Stimulated activated CD4-positive, alpha-beta T cell treated with anti-CD3 and anti-CD28 coated beads, Interleukin-1b, Interleukin-23, amount 100 ng/mL, for 24 hours (primary cell): ENCODE measurements around the gene SFT2D3.

ENCODE experiments used
- DNase-seq, 4 experiments: peaks; one replicate each; pipeline ENCODE4 v3.0.0-alpha.2; 2020; ENCODE audit warnings: low read depth in 4 of 4, low spot score in 1 of 4

The SFT2D3 gene, protein sequence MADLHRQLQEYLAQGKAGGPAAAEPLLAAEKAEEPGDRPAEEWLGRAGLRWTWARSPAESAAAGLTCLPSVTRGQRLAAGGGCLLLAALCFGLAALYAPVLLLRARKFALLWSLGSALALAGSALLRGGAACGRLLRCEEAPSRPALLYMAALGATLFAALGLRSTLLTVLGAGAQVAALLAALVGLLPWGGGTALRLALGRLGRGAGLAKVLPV

DNA sequence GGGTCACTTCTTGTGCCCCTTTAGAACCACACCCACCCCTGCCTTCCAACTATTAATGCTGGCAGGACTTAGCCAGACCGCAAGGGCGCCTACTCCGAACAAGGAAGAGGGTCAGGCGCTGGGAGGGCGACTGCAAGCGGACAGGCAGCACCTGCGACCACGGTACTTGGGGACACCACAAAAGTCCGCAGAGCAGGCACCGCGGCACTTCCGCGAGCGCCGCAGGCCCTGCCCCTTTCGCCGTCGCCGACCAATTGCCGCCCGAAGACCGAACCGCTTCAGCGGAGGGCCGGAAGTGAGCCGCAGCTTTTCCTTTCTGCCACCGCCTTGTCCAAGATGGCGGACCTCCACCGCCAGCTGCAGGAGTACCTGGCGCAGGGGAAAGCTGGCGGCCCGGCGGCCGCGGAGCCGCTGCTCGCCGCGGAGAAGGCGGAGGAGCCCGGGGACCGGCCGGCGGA is at the start of gene SFT2D3:
Gene SFT2D3, plus strand, starts transcription at position 305 of the 458 bp plus-strand sequence. Its CDS starts 32 bp downstream, at position 337.
- peak; percentile 74 to 85 (median 79) for DNase-seq

DNA sequence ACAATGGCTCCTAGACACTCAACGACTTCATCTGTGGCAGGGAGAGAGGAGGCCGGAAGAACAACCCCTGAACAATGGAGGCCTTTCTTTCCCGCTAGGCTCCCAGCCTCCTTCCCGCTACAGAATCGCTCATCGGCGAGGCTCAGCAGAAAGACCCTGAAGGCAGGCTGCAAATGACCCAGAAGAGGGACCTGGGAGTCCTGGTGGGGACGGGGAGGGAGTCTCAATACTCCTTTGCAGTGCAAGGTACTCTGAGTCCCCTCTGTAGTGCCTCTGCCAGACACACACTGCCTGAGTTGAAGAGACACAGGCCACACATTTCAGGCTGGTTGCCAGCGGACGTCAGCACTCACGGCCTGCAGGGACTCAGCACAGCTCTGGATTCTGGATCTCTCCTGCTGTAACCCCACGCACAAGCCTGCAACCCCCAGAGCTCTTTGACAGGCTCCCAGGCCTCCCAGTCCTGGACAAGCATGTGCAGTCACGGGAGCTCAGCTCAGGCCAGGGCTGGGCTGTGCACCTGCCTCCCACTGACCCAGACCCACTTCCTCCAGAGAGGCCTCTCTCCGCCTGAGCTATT is 49.2 kb upstream of the SFT2D3 start:
- DNase-seq, result no peak

DNA sequence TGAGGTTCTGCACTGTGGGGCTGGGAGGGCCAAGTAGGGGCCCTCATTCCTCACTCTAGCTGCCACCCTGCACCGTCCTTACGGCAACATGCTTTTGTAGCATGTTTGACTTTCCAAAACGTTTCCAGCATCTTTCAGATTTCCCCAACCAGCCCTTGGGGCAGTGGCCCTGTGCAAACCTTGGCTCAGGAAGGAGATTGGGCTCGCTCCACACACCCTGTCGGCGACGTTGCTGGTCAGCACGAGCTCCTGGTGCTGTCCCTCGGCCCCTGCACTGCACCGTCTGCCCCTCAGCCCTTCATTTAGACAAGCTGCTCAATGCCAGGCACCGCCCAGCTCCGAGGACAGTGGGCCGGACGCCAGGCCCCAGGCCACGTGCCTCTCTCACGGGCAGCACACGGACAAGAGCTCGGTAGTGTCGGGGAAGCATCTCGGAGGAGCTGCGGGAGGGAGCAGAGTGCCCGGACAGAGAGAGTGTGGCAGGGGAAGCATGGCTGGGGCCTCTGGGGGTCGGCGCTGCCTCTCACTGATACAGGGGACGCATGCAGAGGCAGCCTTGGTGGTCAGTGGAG is 48.4 kb upstream of the SFT2D3 start:
- DNase-seq, result no peak

DNA sequence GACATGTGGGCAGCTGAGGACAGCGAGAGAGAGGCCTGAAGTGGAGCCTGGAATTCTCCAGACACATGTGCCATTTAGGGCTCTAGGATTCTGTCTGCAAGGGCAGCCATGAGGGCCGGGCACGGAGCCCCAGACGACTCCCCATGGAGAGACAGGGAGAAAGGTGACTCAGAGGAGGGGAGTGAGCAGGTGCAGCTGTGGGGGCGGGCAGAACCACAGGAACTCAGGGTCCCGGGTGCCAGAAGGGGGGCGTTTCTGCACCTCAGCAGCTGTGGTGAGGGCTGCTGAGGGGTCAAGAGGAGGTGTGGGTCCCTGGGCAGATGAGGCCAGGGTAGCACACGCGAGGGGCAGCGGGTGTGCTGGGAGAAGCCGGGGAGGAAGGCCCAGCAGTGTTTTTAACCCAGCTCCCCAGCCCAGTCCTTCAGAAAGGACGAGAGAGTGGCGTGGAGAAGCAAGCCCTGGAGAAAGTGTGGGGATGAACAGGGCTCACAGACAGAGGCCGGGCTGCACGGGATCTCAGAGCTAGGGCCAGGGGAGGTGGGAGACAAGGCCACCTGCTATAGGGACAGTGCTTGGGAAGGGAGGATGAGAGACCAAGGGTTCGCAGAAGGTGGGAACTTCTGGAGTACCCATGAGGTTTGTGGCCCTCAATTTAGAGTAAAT is 47.7 kb upstream of the SFT2D3 start:
- no peak for DNase-seq

DNA sequence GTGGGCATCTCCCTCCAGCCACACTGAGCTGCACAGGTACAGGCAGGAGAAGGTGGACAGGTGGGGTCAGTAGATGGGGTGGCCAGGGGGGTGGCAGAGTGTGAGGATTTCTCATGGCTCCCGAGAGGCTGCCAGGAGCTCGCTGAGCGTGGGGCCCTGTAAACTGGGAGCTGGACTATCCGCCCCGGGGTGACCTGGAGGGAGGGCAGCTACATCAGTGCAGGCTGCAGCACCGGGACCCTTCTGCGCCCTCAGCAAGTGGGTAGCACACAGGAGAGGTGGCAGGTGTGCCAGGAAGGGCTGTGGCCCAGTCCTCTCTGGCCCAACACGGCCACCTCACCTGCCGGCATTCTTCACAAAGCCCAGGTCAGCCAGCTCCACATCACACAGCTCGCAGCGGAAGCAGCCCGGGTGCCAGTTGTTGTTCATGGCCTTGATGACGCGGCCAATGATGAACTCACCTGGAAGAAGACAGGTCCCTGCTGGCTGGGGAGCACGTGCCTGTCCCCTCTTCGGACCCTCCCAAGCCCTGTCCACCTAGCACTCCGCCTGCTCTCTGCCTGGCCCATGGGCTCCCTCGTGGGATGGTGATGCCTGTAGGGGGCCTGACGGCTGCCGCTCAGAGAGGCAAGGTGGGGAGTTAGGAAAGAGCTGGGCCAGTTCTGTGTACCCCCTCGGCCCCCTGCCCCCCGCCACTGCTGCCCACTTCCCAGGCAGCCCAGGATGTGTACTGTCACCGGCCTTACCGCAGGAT is 47.0 kb upstream of the SFT2D3 start:
- DNase-seq, result no peak

DNA sequence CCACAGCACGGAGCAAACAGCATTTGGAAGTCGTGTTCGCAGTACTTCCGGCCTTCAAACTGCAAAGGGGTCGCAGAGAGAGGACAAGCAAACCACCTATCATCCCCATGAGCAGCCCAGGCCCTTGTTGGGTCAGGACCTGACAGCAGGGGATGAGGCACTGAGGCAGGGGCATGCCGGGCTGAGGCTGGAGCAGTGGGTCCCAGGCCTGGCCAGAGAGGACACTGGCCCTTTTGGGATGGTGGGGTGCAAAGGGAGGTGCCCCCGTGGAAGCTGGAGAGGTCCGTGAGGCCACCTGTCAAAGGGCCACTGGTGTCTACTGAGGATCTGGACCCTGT is 46.5 kb upstream of the SFT2D3 start:
- DNase-seq, result no peak

DNA sequence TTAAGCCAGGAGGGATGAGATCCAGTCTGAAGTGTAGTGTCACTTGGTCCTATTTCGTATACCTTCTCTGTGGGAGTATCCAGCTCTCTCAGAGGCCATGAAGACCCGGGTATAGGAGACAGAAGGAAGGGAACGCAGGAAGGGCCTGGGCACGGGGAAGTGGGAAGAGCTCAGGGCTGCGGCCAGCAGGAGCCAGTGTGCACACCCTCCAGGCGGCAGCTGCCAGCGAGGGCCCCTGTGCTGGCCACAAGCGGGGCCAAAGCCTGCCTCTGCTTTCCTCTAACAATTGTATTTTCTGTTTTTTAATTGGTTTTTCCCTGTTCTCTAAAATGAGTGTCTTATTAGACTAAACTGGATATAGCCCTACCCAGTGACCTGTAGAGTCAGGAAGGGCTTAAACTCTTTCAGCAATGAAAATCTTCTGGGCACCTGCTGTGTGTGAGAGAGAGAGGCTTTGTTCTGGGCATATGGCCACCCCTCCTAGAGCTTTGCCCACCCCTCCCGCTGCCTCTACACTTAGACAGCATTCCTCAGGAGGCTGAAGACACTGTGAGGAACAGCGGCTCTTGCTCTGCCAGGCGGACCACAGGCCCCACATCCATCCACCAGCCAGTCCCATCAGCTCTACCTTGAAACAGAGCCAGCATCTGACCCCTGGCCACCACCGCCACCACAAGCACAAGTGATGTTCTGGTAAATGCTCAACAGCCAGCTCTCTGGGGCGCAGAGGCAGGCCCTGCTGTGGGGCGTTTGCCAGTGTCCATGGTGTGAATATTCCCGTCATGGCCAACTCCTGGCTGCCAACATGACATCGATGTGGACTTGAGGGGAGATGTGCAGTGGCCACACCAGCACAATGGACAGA is 45.9 kb upstream of the SFT2D3 start:
- DNase-seq, result no peak

DNA sequence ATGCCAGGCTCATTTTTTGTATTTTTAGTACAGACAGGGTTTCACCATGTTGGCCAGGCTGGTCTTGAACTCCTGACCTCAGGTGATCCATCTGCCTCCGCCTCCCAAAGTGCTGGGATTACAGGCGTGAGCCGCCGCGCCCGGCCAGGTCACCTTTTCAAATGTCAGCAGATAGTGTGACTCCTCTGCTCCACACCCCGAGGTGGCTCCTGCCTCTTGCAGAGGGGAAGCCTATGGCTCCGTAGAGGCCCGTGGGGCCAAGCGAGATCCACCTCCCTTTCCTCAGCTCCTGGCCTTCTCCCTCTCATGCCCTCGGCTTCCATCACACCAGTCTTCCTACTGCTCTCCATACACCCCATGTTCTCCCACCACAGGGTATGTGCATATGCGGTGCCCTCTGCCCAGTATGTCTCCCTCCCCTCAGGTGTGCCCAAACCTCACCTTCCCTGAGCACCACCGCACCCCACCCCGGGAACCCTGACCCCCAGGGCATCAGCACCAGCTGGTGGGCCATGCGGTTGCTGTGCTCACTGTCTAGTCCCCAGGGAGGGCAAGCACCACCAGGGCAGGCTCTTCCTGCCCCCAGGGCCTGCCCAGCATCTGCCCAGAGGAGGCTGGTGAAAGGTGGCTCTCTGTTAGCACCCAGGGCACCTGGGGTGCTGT is 44.6 kb upstream of the SFT2D3 start:
- no peak for DNase-seq

DNA sequence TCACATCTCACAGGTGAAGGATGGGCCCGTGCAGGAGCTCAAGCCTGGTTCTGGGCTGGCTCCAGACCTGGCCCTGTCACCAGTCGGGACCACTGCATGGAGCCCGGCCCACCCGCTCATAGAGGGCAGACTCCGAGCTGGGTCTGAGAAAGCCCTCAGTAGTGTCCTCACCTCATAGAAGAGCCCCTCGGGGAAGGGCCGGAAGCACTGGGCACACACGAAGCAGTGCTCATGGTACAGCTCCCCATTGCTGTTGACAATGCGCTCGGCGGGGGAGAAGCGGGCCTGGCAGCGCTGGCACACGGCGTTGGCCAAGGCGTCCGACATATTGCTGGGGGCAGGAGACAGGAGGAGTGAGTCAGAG is 44.1 kb upstream of the SFT2D3 start:
- no peak for DNase-seq

DNA sequence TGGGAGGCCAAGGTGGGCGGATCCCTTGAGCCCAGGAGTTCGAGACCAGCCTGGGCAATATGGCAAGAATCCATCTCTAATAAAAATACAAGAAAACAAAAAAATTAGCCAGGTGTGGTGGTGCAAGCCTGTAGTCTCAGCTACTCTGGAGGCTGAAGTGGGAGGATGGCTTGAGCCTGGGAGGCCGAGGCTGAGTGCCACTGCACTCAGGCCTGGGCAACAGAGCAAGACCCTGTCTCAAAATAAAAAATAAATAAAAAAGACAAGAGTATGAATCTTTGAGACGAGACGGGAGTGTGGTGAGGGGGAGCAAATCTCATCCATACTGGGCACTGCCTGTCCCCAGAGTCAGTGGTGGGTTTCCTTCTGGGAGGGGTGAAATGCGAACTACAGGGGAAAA is 43.2 kb upstream of the SFT2D3 start:
- DNase-seq, result no peak

DNA sequence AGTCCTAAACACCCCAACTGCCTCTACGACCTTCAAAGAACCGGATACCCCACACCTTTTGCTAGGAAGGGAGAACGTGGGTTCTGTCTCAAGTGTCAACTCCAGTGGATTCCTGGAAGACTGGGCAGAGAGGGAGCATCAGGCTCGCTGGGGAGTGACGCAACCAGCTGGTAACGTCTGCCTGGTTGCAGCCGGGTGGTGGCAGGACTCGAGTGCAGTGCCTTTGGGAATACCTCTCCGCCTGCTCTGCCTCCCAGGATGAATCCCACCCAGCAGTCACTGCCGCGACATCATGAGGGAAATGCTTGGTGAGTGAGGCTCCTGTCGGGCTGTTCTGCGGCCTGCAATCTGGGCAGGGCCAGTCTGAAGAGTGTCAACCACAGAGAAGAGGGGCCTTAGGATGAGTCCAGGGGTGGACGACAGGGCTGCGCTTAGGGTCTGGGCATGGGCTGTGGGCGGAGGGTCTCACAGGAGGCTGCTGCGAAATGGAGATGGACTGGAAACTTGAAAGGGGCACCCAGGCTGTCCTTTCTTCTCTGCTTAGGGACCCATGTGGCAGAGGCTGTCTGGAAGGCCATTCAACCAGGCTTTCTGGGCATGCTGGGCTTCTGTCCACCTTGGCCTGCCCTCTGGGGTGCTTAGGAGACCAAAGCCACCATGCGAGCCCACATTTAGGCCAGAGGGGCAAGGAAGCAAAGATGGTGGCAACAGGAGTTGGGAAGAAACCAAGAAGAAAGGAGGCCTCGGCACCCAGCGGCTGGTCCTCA is 42.5 kb upstream of the SFT2D3 start:
- DNase-seq, result no peak

DNA sequence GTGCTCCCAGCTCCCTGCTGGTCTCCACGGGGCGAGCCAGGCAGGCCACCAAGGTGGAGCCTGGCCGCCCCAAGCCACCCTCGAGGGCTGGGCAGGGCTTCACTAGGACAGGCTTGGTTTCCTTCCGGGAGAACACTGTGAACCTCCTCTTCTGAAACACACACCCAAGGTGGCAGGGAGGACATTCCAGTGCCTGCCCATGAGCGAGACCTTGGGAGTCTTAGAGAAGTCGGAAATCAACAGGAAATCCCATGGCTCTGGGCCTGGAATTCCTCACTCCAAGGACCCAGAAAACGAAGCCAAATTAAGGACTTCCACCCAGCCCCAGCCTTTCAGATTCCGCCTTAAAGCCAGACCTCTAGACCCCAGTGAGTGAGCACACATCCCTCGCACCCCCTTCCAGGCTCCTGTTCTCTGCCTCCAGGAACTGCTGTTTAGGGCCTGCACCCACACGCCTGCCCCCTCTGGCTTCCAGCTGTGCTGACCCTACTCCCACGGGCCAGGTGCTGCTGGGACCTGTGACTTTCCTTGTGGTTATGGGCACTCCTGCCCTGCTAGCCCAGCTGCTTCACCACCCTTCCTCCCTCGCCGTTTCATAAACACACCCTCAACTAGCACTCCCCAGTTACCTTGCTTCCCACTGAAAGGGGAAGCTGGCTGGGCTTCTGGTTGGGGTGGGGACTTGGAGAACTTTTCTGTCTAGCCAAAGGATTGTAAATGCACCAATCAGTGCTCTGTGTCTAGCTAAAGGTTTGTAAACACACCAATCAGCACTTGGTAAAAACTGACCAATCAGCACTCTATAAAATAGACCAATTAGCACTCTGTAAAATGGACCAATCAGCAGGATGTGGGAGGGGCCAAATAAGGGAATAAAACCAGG is 41.6 kb upstream of the SFT2D3 start:
- DNase-seq, result no peak

DNA sequence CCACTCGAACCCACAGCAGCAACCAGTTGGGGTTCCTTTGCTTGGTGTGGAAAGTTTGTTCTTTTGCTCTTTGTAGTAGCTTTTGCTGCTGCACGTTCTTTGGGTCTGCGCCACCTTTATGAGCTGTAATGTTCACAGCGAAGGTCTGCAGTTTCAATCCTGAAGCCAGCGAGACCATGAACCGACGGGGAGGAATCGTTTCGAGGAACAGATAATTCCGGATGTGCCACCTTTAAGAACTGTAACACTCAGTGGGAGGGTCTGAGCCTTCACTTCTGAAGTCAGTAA is 41.1 kb upstream of the SFT2D3 start:
- DNase-seq, result no peak

DNA sequence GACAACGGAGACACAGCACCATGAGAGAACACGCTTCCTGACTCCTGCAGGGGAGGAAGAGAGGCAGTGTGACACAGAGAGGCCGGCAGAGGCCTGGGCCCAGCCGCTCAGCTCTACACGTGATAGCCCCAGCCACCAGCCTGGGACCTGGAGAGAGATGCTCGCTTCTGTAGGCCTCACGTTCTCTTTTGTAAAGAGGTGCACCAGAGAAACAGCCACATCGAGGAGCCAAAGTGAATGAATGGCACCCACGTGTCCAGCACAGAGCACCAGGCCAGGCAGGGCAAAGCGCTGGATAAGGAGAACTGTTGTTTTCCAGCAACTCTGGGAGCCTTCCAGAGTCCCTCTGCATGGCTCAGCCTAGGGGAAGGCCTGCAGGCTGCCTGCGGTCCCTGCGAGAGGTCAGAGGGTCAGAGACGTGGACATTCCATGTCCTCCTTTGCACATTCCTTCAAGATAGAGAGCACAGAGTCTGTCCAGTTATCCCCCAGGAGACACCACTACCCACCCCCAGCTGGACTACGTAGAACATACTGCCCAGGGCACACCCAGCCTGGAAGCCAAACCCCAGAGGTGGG is 40.1 kb upstream of the SFT2D3 start:
- DNase-seq, result no peak

DNA sequence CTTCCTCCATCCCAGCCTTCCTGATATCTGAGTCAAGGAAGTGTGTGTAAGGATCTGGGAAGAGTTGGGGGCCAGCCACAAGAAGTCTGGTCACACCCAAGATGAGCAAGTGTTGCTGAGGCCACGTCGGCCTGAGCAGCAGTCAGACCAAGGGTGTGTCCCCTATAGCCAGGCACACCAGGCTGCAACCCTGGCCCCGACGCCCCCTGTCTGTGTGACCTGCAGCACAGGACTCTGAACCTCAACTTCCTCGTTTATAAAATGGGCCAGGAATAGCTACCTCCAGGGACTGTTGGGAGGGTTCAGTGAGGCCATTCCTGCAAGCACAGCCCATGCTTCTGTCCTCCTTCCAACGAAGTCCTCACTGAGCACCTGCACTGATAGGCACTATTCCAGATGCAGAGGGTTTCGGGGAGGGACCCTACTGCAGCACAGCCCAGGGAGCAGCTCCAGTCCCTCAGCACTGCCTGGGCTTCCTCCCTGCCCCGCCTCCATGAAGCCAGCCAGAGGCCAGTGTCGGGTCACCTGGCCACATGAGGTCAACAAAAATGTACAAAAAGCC is 39.3 kb upstream of the SFT2D3 start:
- no peak for DNase-seq

DNA sequence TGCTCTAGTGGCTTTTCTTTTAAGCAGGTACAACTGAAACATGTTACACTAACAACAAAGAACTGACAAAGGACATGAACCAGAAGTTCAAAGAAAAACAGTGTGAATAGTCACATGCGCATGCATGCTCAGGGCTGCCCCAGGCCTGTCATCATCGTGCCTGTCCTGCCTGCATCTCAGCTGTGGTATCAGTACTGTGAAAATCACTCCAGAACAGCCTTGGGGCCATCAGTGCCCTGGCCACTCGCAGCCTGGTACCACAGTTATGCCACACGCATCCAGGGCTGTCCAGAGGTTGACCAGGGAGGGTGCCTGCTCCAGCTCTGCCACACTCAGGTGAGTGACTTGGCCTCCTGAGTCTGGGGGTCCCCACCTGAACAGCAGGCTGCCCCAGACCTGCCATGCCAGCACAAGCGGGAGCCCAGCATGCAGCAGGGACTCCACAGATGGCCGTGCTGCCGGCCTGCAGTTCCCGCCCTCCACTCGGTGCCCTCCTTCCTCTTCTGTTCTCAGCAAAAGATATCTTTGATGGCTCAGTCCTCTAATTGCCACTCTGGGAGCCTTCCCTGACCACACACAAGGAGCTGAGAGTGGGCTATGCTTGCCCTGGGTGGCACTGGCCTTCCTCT is 38.2 kb upstream of the SFT2D3 start:
- no peak for DNase-seq

DNA sequence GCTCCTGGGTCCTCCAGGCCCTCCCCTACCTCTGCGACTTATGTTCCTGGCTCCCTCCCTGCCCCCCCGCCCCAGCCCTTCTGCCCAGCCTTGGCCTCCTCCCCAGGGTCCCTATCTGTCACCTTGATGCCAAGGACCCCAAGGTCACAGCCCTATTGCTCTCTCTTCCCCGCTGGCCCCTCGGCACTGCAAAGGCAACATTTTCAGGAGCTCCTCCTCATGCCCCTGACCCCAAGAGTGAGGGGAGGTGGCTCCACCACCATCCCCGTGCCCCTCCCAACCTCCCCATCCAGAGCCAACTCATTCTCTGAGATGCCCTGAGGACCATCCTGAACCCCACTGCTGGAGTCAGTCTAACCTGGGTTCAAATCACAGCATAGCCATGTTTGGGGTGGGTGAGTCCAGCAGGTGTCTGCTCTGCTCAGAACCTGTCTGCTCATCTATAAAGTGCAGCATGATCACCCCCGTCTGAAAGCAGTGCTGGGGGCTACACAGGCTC is 37.7 kb upstream of the SFT2D3 start:
- no peak for DNase-seq
